H1 (cell line): ENCODE measurements around the gene PLCH2. TPM values are rescaled to one million over a fixed set of nuclear protein-coding genes. Genes with fewer than 3 reads are reported as not detected.

Experiments used
- CTCF ChIA-PET: fragments of 300-600 bp; sonication (Branson Sonifier 250); formaldehyde crosslinking; loops from one replicate; lab custom pipeline; 2021; ENCODE audit not compliant: partially characterized antibody; lab: Charles Lee
- POLR2A ChIA-PET: fragments of 300-600 bp; sonication (Branson Sonifier 250); formaldehyde crosslinking; loops from one replicate; lab custom pipeline; 2021; ENCODE audit warnings: inconsistent platforms; ENCODE audit not compliant: partially characterized antibody; lab: Charles Lee
- DNase-seq, 2 experiments: peaks; one replicate each; pipeline versions ENCODE4 v3.0.0 to v3.0.0-alpha.2; 2010 to 2022; ENCODE audit warnings: low spot score in 2 of 2, low read depth in 1 of 2, mixed read lengths in 1 of 2
- FAIRE-seq: peaks from 2 replicates; lab custom pipeline; 2011; peaks lifted over from hg19 to GRCh38; lab: Jason Lieb, UNC
- H2AFZ ChIP-seq: 2 replicates; pipeline ENCODE4 v1.8.1; 2012; ENCODE audit warnings: low read length, inconsistent platforms
- H2AK5ac ChIP-seq: 2 replicates; pipeline ENCODE4 v1.6.1; 2013; ENCODE audit warnings: low read depth, low read length
- H2BK120ac ChIP-seq: replicated peaks from 2 replicates; pipeline ENCODE3; 2013; ENCODE audit warnings: low read depth, low read length, inconsistent platforms
- H2BK12ac ChIP-seq: 2 replicates; pipeline ENCODE4 v1.6.1; 2013; ENCODE audit warnings: low read depth, low read length
- H2BK15ac ChIP-seq: 2 replicates; pipeline ENCODE4 v1.6.1; 2013; ENCODE audit warnings: low read length
- H2BK20ac ChIP-seq: 2 replicates; pipeline ENCODE4 v1.6.1; 2013; ENCODE audit warnings: low read length
- H2BK5ac ChIP-seq: 2 replicates; pipeline ENCODE4 v1.6.1; 2013; ENCODE audit warnings: low read depth, low read length
- H3K14ac ChIP-seq: 2 replicates; pipeline ENCODE4 v1.6.1; 2013; ENCODE audit warnings: inconsistent platforms; ENCODE audit not compliant: insufficient read length
- H3K18ac ChIP-seq: 2 replicates; pipeline ENCODE4 v1.6.1; 2013; ENCODE audit warnings: low read length; ENCODE audit errors: extremely low read depth
- H3K23ac ChIP-seq: 2 replicates; pipeline ENCODE4 v1.6.1; 2013; ENCODE audit warnings: inconsistent platforms; ENCODE audit not compliant: insufficient read length
- H3K23me2 ChIP-seq: 2 replicates; pipeline ENCODE4 v1.6.1; 2013; ENCODE audit warnings: low read depth, low read length
- H3K27ac ChIP-seq: 2 replicates; pipeline ENCODE4 v1.6.1; 2011; ENCODE audit warnings: low read depth, low read length, inconsistent platforms
- H3K27me3 ChIP-seq, 4 experiments: replicated peaks in 1 of 4; 1 replicate in 1 of 4; 2 replicates in 3 of 4; pipeline versions ENCODE4 v1.6.1 to v1.8.1; 2011 to 2013; ENCODE audit warnings: low read length in 3 of 4, mild to moderate bottlenecking in 3 of 4, inconsistent platforms in 2 of 4, mixed read lengths in 2 of 4, moderate library complexity in 1 of 4; ENCODE audit not compliant: control insufficient read depth in 3 of 4, insufficient read depth in 3 of 4; ENCODE audit errors: extremely low read depth in 1 of 4
- H3K36me3 ChIP-seq, 4 experiments: 2 replicates each; pipeline versions ENCODE4 v1.6.1 to v1.8.1; 2011 to 2013; ENCODE audit warnings: mild to moderate bottlenecking in 4 of 4, low read length in 3 of 4, moderate library complexity in 2 of 4, control low read depth in 1 of 4, inconsistent platforms in 1 of 4; ENCODE audit not compliant: insufficient read depth in 4 of 4, control insufficient read depth in 2 of 4
- H3K4ac ChIP-seq: replicated peaks from 2 replicates; pipeline ENCODE3; 2013; ENCODE audit warnings: low read length, low read depth, mixed read lengths, inconsistent platforms; ENCODE audit not compliant: insufficient read length
- H3K4me1 ChIP-seq, 4 experiments: replicated peaks in 1 of 4; 1 replicate in 1 of 4; 2 replicates in 3 of 4; pipeline versions ENCODE4 v1.6.1 to v1.8.1; 2011 to 2013; ENCODE audit warnings: low read length in 3 of 4, inconsistent platforms in 2 of 4, mixed read lengths in 1 of 4; ENCODE audit not compliant: insufficient read depth in 4 of 4, control insufficient read depth in 3 of 4
- H3K4me2 ChIP-seq, 2 experiments: 2 replicates each; pipeline versions ENCODE4 v1.6.1 to v1.8.1; 2011 to 2013; ENCODE audit warnings: low read depth in 2 of 2, low read length in 2 of 2, control low read depth in 1 of 2, inconsistent platforms in 1 of 2, mild to moderate bottlenecking in 1 of 2; ENCODE audit not compliant: insufficient read depth in 1 of 2
- H3K4me3 ChIP-seq, 4 experiments: fragments of 200-600, 300-600 bp in 1 of 4; sonication (generic), shearing (Covaris generic), sonication (Bioruptor Twin) in 1 of 4; 2 replicates each; pipeline versions ENCODE4 v1.5.1 to v1.8.1; 2011 to 2016; ENCODE audit warnings: low read length in 4 of 4, low read depth in 3 of 4, control low read depth in 2 of 4, inconsistent platforms in 2 of 4, mild to moderate bottlenecking in 2 of 4, mixed read lengths in 1 of 4, moderate library complexity in 1 of 4; ENCODE audit not compliant: insufficient read depth in 2 of 4; ENCODE audit errors: extremely low read depth in 1 of 4
- H3K56ac ChIP-seq: replicated peaks from 2 replicates; pipeline ENCODE3; 2013; ENCODE audit warnings: low read depth, mild to moderate bottlenecking, mixed read lengths, low read length, inconsistent platforms; ENCODE audit not compliant: insufficient read length
- H3K79me1 ChIP-seq: 2 replicates; pipeline ENCODE4 v1.6.1; 2013; ENCODE audit warnings: low read depth, low read length, control low read depth
- H3K79me2 ChIP-seq, 2 experiments: 2 replicates each; pipeline versions ENCODE4 v1.6.1 to v1.8.1; 2012 to 2013; ENCODE audit warnings: low read length in 2 of 2, mild to moderate bottlenecking in 2 of 2, inconsistent platforms in 1 of 2; ENCODE audit not compliant: insufficient read depth in 2 of 2, control insufficient read depth in 1 of 2
- H3K9ac ChIP-seq, 4 experiments: replicated peaks in 1 of 4; 1 replicate in 1 of 4; 2 replicates in 3 of 4; pipeline versions ENCODE4 v1.6.1 to v1.8.1; 2011 to 2013; ENCODE audit warnings: low read depth in 3 of 4, low read length in 3 of 4, control low read depth in 2 of 4, mild to moderate bottlenecking in 2 of 4, moderate library complexity in 2 of 4, inconsistent platforms in 1 of 4; ENCODE audit errors: extremely low read depth in 1 of 4
- H3K9me3 ChIP-seq, 2 experiments: 2 replicates each; pipeline versions ENCODE4 v1.6.1 to v1.8.1; 2012 to 2013; ENCODE audit warnings: mild to moderate bottlenecking in 2 of 2, moderate library complexity in 2 of 2, control low read depth in 1 of 2, inconsistent platforms in 1 of 2, low read depth in 1 of 2, low read length in 1 of 2, mixed read lengths in 1 of 2; ENCODE audit not compliant: insufficient read depth in 2 of 2
- H4K20me1 ChIP-seq, 2 experiments: replicated peaks in 1 of 2; 2 replicates each; pipeline versions ENCODE3 to v1.8.1; 2011 to 2013; ENCODE audit warnings: inconsistent platforms in 2 of 2, low read length in 2 of 2, mild to moderate bottlenecking in 1 of 2; ENCODE audit not compliant: insufficient read depth in 2 of 2, control insufficient read depth in 1 of 2
- H4K5ac ChIP-seq: 2 replicates; pipeline ENCODE4 v1.6.1; 2013; ENCODE audit warnings: low read length, low read depth, mixed read lengths, inconsistent platforms; ENCODE audit not compliant: insufficient read length
- H4K8ac ChIP-seq: 2 replicates; pipeline ENCODE4 v1.8.0; 2013; ENCODE audit warnings: mild to moderate bottlenecking, moderate library complexity, low read length, inconsistent platforms; ENCODE audit not compliant: insufficient read depth; ENCODE audit errors: extremely low read depth
- H4K91ac ChIP-seq: replicated peaks from 2 replicates; pipeline ENCODE3; 2013; ENCODE audit warnings: low read length, mixed read lengths, inconsistent platforms; ENCODE audit not compliant: insufficient read length
- BCL11A ChIP-seq, 2 experiments: IDR thresholded peaks; one replicate each; pipeline ENCODE4 v1.6.1; 2011; ENCODE audit warnings: low read depth in 2 of 2, low read length in 2 of 2, mild to moderate bottlenecking in 2 of 2
- CTBP2 ChIP-seq: IDR thresholded peaks from 2 replicates; pipeline ENCODE4 v1.7.0; 2011; ENCODE audit warnings: borderline replicate concordance, mild to moderate bottlenecking, moderate library complexity, mixed read lengths, low read length; ENCODE audit not compliant: insufficient read depth, insufficient read length
- EGR1 ChIP-seq: IDR thresholded peaks from 2 replicates; pipeline ENCODE4 v1.6.1; 2011; ENCODE audit warnings: low read depth, low read length, borderline replicate concordance
- GTF2F1 ChIP-seq: IDR thresholded peaks from 2 replicates; pipeline ENCODE4 v1.6.1; 2012; ENCODE audit warnings: low read depth, low read length, improper control_type of control experiment, borderline replicate concordance
- KDM1A ChIP-seq: fragments of 200-600, 300-600 bp; sonication (generic); IDR thresholded peaks from 2 replicates; pipeline ENCODE4 v1.7.1; 2016; ENCODE audit warnings: mild to moderate bottlenecking, low read length, borderline replicate concordance
- KDM4A ChIP-seq: IDR thresholded peaks from one replicate; pipeline ENCODE4 v1.7.1; 2012; ENCODE audit warnings: low read depth, mild to moderate bottlenecking, moderate library complexity, low read length, inconsistent platforms; ENCODE audit not compliant: severe bottlenecking
- RBBP5 ChIP-seq: IDR thresholded peaks from 2 replicates; pipeline ENCODE4 v1.7.1; 2012; ENCODE audit warnings: low read depth, mild to moderate bottlenecking, inconsistent platforms, low read length, moderate library complexity, borderline replicate concordance
- SAP30 ChIP-seq: fragments of 300-600 bp; sonication (generic); IDR thresholded peaks from 2 replicates; pipeline ENCODE4 v1.7.1; 2012; ENCODE audit warnings: low read length, moderate library complexity, mild to moderate bottlenecking, inconsistent platforms; ENCODE audit not compliant: insufficient read depth, insufficient replicate concordance
- WGBS, 2 experiments: shearing (Covaris generic) in 1 of 2; methylation state at CpG; one replicate each; pipeline versions ENCODE4 v1.1.6 to v1.1.7; 2013 to 2015; ENCODE audit warnings: low lambda C conversion rate in 2 of 2, mixed read lengths in 2 of 2, inconsistent platforms in 1 of 2, low coverage in 1 of 2, missing lambda C conversion rate in 1 of 2; ENCODE audit not compliant: insufficient replicate concordance in 2 of 2, insufficient coverage in 1 of 2, insufficient read length in 1 of 2; ENCODE audit errors: extremely low coverage in 1 of 2, missing lambda C conversion rate in 1 of 2; 5-methylcytosine and 5-hydroxymethylcytosine counted together
- polyA plus RNA-seq, 7 experiments: library from polyadenylated mRNA; depleted of rRNA in 3 of 7; stranded (reverse) in 5 of 7; unstranded in 2 of 7; fragments of >200 nt in 5 of 7; fragments of 200-250 nt in 2 of 7; gene quantifications; 1 replicate in 5 of 7; 2 replicates in 1 of 7; 4 replicates in 1 of 7; pipeline versions ENCODE4 v1.2.1 to v1.2.3, GENCODE V29; 2011 to 2013; ENCODE audit warnings: missing spikeins in 2 of 7, mixed read lengths in 2 of 7
- total RNA-seq: library from RNA; stranded (reverse); fragmentation: NEBNext Ultra II Directional; extraction: Animal tissue kit (Norgen Biotek cat#: 25700); gene quantifications from 2 replicates; pipeline ENCODE4 v1.2.1, GENCODE V29; 2021
- TF ChIP-seq, protein P1 (sequence below): IDR thresholded peaks from 2 replicates; pipeline ENCODE4 v1.6.1; 2011; ENCODE audit warnings: low read depth, mild to moderate bottlenecking, low read length; ENCODE audit not compliant: insufficient read depth
- TF ChIP-seq, protein P2 (sequence below), 3 experiments: IDR thresholded peaks; 1 replicate in 2 of 3; 2 replicates in 1 of 3; pipeline versions ENCODE4 v1.5.1 to v1.6.1; 2011; ENCODE audit warnings: low read length in 3 of 3, mild to moderate bottlenecking in 3 of 3, inconsistent platforms in 2 of 3, low read depth in 1 of 3, moderate library complexity in 1 of 3; ENCODE audit not compliant: insufficient read depth in 1 of 3; ENCODE audit errors: control extremely low read depth in 1 of 3

The PLCH2 gene
- total and polyA plus RNA-seq, 2 of the 8 experiments (the other 6 are each of a cell fraction or from before 2014, with no cell fraction given) = 0.14 to 0.19 TPM

DNA sequence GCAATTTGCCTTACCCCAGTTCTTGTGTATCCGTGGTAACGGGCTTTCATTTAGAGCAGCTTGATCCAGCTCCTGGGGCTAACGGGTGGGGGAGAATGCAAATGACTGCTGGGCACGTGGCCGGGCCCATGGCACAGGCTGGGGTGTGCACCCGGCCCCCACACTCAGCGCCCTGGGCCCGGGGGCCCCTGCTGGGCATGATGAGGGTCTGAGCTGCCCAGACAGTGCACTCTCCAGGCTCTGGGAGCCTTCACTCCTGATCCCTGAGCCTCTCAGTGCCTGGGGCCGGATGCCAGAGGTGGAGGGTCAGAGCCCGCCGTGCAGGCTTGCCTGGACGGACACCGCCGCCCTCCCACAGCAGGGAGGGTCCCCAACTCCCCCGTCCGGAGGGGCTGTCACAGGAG, 43.6 kb upstream of the PLCH2 start:
- no peak overlapping the region for H3K4me2 ChIP-seq
- ChIA-PET CTCF (interaction anchor here (0.7 to 4.2 kb wide), 6 partner anchors 14 to 91 kb away, joined by 3 to 48 read pairs (median 3); no protein-coding TSS in a partner anchor), POLR2A (no interaction called here)
- H3K9me3 ChIP-seq = peaks cover 11 to 27% of the 10 kb centered on the region in 2 experiments; a peak in 3 of 4 replicates
- H2BK120ac ChIP-seq = no peak overlapping the region
- H4K91ac ChIP-seq = no peak overlapping the region
- no peak overlapping the region for H2BK20ac ChIP-seq
- no peak overlapping the region for H3K4me3 ChIP-seq
- no peaks in the 10 kb centered on the region for H3K23me2 ChIP-seq
- no peak for FAIRE-seq
- H3K27ac ChIP-seq = no peak overlapping the region
- no peak overlapping the region for H3K23ac ChIP-seq
- no peak overlapping the region for H3K9ac ChIP-seq
- no peaks in the 10 kb centered on the region; a peak in 2 of 7 replicates for H3K27me3 ChIP-seq
- no peak overlapping the region for H3K18ac ChIP-seq
- no peak overlapping the region for H2BK12ac ChIP-seq
- no peak overlapping the region for H3K56ac ChIP-seq
- no peak overlapping the region for H4K8ac ChIP-seq
- no peak overlapping the region for H2AFZ ChIP-seq
- H3K14ac ChIP-seq = no peak overlapping the region
- H3K4me1 ChIP-seq = no peaks in the 10 kb centered on the region
- no peak overlapping the region for H3K4ac ChIP-seq
- no peaks in the 10 kb centered on the region for H3K79me2 ChIP-seq
- peaks cover 0 to 1% of the 10 kb centered on the region in 2 experiments for H4K20me1 ChIP-seq
- H2BK5ac ChIP-seq = no peak overlapping the region
- H2AK5ac ChIP-seq = no peak overlapping the region
- no peak overlapping the region for H4K5ac ChIP-seq
- no peak overlapping the region for H2BK15ac ChIP-seq
- 79% methylated on average over 16 of the region's 16 CpGs; no CpG with 5 or more reads in 1 of the 2 experiments for WGBS, 2 experiments
- H3K79me1 ChIP-seq = no peaks in the 10 kb centered on the region
- no peak for DNase-seq
- H3K36me3 ChIP-seq = no peaks in the 10 kb centered on the region
- TF ChIP-seq KDM4A = no peak
- TF ChIP-seq, protein P1, sequence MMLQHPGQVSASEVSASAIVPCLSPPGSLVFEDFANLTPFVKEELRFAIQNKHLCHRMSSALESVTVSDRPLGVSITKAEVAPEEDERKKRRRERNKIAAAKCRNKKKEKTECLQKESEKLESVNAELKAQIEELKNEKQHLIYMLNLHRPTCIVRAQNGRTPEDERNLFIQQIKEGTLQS = no peak
- TF ChIP-seq BCL11A (IDR thresholded peaks at IDR 0.05; ENCODE audit: low read depth in 2 of 2, low read length in 2 of 2) = no peak
- TF ChIP-seq RBBP5 = no peak
- no peak for TF ChIP-seq KDM1A
- TF ChIP-seq, protein P2, sequence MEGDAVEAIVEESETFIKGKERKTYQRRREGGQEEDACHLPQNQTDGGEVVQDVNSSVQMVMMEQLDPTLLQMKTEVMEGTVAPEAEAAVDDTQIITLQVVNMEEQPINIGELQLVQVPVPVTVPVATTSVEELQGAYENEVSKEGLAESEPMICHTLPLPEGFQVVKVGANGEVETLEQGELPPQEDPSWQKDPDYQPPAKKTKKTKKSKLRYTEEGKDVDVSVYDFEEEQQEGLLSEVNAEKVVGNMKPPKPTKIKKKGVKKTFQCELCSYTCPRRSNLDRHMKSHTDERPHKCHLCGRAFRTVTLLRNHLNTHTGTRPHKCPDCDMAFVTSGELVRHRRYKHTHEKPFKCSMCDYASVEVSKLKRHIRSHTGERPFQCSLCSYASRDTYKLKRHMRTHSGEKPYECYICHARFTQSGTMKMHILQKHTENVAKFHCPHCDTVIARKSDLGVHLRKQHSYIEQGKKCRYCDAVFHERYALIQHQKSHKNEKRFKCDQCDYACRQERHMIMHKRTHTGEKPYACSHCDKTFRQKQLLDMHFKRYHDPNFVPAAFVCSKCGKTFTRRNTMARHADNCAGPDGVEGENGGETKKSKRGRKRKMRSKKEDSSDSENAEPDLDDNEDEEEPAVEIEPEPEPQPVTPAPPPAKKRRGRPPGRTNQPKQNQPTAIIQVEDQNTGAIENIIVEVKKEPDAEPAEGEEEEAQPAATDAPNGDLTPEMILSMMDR (IDR thresholded peaks at IDR 0.05; ENCODE audit: control extremely low read depth in 1 of 3, insufficient read depth in 1 of 3, low read depth in 1 of 3, low read length in 3 of 3) = no peak
- TF ChIP-seq GTF2F1 = no peak
- no peak for TF ChIP-seq CTBP2
- TF ChIP-seq SAP30 = no peak
- no peak for TF ChIP-seq EGR1
